GM12875 (cell line): Measurements from ENCODE around the gene TLCD3B.

Experiments used
- H3K4me3 ChIP-seq: one replicate; pipeline ENCODE4 v1.5.1; 2011; ENCODE audit warnings: low read depth, low read length, control low read depth
- TF ChIP-seq, protein P1 (sequence below): IDR thresholded peaks from 2 replicates; pipeline ENCODE4 v1.5.1; 2011; ENCODE audit warnings: low read depth, mild to moderate bottlenecking, control low read depth, inconsistent platforms, low read length, moderate library complexity, borderline replicate concordance; ENCODE audit not compliant: insufficient read depth

TLCD3B gene

DNA sequence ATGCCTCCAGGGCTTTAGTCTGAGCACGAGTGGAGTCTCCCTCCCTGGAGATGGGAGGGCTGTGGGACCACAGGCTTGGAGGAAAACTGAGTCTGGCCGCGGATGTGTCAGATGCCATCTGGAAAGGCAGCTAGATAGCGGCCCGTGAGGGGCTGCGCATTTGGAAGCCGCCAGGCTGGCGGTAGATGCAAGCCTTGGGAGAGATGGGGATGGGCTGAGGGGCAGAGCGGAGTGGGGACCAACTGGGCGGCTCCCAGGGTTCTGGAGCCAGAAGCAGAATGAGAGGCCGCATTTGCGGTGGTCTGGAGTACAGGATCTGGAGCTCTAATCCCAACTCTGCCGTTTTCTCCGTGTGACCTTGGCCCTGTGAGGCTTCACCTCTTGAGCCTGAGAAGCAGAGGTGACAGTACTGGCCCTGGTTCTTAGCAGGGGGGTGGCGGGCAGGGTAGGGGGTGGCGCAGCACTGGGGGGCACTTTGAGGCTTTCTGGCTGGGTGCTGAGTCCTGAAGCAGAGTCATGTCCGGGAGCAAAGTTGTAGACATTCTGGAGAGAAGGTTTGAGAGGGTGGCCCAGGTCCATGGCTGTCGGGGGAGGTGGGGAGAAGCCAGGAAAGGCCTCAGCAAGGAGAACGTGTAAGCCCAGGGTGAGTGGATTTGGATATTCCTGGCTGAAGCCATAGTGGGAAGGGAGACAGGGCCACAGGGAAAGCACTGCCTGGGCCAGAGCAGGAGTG, 28.3 kb downstream of the TLCD3B start:
- H3K4me3 ChIP-seq, result no peak overlapping the region
- TF ChIP-seq, protein P1, sequence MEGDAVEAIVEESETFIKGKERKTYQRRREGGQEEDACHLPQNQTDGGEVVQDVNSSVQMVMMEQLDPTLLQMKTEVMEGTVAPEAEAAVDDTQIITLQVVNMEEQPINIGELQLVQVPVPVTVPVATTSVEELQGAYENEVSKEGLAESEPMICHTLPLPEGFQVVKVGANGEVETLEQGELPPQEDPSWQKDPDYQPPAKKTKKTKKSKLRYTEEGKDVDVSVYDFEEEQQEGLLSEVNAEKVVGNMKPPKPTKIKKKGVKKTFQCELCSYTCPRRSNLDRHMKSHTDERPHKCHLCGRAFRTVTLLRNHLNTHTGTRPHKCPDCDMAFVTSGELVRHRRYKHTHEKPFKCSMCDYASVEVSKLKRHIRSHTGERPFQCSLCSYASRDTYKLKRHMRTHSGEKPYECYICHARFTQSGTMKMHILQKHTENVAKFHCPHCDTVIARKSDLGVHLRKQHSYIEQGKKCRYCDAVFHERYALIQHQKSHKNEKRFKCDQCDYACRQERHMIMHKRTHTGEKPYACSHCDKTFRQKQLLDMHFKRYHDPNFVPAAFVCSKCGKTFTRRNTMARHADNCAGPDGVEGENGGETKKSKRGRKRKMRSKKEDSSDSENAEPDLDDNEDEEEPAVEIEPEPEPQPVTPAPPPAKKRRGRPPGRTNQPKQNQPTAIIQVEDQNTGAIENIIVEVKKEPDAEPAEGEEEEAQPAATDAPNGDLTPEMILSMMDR, result no peak

DNA sequence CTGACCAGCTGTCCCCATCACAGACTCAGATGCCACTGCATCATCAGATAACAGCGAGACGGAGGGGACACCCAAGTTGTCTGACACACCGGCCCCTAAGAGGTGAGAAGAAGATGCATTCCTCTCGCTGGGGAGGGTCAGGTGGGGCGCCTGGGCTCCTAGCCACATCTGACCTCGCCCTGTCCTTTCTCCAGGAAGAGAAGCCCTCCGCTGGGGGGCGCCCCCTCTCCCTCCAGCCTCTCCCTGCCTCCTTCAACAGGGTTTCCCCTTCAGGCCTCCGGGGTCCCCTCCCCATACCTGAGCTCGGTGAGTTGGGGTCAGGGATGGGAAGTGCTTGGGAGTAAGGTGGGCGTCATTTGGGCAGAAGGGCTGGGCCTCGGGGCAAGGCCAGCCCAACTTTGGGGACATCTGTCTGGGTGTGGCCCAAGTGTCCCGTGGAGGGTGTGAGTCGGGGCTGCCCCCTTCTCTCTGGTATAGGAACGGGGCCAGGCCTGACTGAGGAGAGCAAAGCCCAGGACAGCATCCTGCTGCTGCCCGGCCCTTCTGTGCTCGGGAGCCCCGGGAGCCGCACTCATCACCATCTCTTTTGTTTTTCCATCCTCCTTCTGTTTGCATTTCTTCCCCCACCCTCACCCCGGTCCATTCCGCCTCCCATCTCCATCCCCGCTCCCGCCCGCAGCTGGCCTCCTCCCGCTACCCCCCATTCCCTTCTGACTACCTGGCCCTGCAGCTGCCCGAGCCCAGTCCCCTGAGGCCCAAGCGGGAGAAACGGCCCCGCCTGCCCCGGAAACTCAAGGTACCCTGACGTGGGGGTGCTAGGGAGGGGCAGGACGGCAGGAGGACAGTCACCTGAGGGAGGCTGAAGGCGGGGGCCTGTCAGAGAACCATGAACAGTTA, 30.1 kb downstream of the TLCD3B start:
- no peak overlapping the region for H3K4me3 ChIP-seq
- TF ChIP-seq, protein P1, result no peak

DNA sequence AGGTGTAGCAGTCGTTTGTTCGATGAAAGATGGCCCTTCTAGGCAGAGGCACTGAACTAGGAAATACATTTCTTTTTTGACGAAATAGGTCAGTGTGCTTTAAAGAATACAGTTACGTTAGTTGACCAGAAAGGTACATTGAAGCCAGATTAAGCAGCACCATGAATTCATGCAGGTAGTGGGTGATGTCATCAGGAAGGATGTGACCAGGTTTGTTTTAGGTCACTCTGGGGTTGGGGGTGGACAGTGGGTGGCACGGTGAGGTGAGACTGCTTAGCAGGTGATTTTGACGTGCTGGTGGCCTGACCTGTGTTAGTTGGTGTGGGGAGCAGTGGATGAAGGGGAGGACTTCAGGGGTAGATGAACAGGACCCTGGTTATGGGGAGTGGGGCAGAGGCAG, 31.5 kb downstream of the TLCD3B start:
- TF ChIP-seq, protein P1, result no peak
- H3K4me3 ChIP-seq, result no peak overlapping the region

DNA sequence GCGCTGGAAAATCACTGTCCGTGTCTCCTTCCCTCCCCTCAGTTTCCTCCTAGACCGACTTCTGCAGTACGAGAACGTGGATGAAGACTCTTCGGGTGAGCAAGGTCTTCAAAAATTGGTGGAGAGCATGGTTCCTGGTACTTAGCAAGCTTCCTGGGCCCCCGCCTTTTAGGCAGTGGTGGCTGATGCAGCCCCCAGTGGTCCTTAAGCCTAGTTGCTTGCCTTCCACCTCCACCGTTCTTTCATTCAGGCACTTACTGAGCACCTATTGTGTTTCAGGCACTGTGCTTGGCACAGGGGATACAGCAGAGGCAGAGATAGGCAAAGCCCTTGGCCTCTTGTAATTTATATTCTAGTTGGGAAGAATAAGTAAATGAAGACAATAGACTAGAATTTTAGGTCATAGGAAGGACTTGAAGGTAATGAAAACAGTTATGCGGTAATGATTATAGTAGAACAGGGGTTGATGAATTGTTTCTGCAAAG, 34.3 kb downstream of the TLCD3B start:
- TF ChIP-seq, protein P1, result no peak
- H3K4me3 ChIP-seq, result peak overlapping the region; percentile 67

DNA sequence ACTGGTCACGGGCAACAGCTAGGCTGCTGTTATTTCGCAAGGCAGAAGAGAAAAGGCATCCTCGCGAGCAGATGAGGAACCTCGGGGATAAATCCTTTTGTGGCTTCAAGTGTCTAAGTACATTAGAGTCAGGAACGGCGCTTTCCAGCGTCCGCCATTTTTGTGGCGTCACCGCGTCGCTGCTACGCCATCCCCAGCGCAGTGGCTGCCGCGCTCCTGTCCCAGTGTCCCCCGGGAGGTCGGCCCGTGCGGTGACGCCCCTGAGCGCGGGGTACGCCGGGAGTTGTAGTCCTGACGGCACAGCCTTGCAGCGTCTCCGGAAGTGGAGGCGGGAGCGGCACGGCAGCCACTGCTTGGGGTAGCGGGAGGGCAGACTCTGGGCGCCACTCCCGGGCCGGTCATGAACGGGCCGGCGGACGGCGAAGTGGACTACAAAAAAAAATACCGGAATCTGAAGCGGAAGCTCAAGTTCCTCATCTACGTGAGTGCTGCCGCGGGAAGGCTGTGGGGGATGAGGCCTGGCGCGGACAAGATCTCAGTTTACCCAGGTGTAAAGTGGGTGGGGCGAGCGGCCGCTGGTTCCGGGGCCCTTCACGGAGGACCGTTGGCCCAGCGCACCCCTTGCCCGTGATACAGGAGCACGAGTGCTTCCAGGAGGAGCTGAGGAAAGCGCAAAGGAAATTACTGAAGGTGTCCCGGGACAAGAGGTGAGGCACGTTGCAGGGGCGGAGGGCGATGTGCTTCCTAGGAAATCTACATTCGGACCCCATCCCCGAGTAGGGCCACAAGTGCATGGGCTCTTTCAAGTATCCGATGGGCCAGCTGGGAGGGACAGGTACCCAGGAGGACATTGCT, 34.9 kb downstream of the TLCD3B start, which contains the start of gene INO80E:
INO80E (plus strand) TSS at position 331 of the 855 bp plus-strand sequence; CDS start at position 401, 70 bp downstream.
- peak within 1 kb of the TSS; percentile 67 for H3K4me3 ChIP-seq
- TF ChIP-seq, protein P1, result no peak

DNA sequence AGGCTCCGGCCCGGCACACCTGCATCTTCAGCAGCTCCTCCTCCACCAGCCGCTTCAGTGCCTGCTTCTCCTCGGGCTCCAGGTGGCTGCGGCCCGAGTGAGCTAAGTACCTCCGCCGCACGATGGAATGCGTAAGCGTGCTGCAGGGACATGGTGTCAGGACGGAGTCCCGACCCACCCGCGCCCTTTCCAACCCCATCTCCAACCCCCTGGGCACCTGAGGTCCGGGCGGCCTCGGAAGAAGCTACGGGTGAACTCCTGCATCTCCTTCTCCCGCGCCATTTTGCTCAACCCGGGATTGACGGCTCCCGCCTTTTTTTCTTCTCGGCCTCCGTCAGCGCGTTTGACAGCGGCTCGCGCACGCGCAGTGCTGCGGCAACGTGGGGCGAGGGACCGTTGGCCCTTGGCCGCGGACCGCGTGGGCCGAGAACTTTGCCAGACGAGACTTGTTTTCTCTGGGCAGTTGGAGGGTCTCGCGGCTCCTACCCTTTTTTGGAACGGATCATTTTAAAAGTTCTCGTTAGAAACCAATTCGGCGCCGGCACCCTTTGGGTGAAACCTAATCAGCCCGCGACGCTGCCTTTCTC, 35.7 kb downstream of the TLCD3B start, which contains the start of gene HIRIP3:
HIRIP3 (minus strand) TSS at position 294 of the 587 bp plus-strand sequence; CDS start at position 282, 12 bp downstream.
- TF ChIP-seq, protein P1, result no peak
- peak within 1 kb of the TSS; percentile 67 for H3K4me3 ChIP-seq
